GM23248 (cell line): ENCODE data around the gene PPP2R2B.

Experiments
- EZH2 ChIP-seq: fragments of 200-600 bp; sonication (generic); IDR thresholded peaks from 2 replicates; pipeline ENCODE4 v1.6.1; 2018; ENCODE audit warnings: antibody characterized with exemption, mild to moderate bottlenecking; ENCODE audit not compliant: insufficient read depth, poor library complexity, severe bottlenecking
- EZH2phosphoT487 ChIP-seq: fragments of 200-600 bp; sonication (generic); IDR thresholded peaks from 2 replicates; pipeline ENCODE4 v1.6.1; 2018; ENCODE audit warnings: antibody characterized with exemption, moderate library complexity, mild to moderate bottlenecking, low read depth; ENCODE audit not compliant: insufficient read depth

DNA sequence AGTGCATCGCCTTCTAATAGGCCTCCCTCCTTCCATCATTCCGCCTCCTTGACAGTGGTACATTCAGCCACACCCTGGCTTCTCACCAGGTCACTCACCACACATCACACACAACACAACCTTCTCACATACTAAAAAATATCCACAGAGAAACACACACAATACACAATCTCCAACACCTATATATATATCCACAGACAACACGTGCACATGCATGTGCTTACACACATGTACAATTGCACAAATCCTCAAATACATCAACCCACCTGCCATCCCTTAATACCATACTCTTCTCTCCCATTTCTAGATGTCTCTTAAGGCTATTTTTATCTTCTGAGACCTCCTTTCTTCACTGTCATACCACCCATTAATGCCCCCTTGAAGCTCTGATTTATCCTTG lies 57.6 kb downstream of the PPP2R2B start:
- TF ChIP-seq EZH2 (no peak), EZH2phosphoT487 (no peak)
